Activated CD8-positive, alpha-beta memory T cell treated with anti-CD3 and anti-CD28 coated beads for 4 hours (primary cell): ENCODE results near the gene OR6C2.
"Not testable (repeated sequence)": the region's sequence is repeated elsewhere in the genome, so short reads cannot be mapped to it uniquely, and the experiment has no call there.

Experiments used
- DNase-seq, 2 donors: peaks; one replicate each; pipeline ENCODE4 v3.0.0-alpha.2; 2020; ENCODE audit warnings: low read depth in 2 of 2

OR6C2 gene

DNA sequence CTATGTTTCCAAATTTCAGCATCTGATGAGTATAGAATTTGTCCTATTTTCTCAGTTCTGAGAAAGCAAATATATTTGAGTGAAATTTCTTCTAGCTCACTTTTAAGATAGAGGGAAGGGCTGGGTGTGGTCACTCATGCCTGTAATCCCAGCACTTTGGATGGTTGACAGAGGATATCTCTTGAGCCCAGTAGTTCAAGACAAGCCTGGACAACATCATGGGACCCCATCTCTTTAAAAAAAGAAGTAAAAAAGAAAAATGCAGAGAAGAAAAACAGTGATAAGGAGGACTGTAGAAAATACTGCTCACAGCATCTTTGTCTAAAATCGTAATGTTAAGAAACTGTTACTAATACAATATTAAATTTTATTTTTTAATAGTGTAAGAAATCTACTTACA lies 28.4 kb downstream of the OR6C2 start:
- no peak for DNase-seq

DNA sequence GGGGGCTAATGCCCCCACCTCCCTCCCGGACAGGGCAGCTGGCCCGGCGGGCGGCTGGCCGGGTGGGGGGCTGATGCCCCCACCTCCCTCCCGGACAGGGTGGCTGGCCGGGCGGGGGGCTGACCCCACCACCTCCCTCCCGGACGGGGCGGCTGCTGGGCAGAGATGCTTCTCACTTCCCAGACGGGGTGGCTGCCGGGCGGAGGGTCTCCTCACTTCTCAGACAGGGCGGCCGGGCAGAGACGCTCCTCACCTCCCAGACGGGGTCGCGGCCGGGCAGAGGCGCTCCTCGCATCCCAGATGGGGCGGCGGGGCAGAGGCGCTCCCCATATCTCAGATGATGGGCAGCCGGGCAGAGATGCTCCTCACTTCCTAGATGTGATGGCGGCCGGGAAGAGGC lies 35.3 kb downstream of the OR6C2 start:
- DNase-seq = not testable (repeated sequence)

DNA sequence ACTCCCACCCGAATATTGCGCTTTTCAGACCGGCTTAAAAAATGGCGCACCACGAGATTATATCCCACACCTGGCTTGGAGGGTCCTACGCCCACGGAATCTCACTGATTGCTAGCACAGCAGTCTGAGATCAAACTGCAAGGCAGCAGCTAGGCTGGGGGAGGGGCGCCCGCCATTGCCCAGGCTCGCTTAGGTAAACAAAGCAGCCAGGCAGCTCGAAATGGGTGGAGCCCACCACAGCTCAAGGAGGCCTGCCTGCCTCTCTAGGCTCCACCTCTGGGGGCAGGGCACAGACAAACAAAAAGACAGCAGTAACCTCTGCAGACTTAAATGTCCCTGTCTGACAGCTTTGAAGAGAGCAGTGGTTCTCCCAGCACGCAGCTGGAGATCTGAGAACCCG lies 40.4 kb downstream of the OR6C2 start:
- DNase-seq = not testable (repeated sequence)

DNA sequence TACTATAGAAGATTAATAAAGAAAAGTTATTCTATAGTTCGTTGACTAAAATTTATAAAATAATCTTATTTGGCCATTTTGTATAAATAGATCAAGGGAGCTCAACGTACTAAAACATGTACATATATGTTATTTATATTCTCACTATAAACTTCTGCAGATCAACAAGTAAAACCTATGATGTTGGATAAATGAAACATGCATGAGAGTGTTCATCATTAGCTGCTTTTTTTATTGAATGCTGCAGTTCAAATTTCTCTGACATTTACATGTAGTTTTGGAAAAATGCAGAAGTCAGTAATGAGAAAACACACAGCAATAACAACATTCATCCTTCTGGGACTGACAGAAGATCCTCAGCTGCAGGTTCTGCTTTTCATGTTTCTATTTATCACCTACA lies 48.2 kb downstream of the OR6C2 start, which contains the start of gene OR6C68:
Gene OR6C68, plus strand, starts transcription at position 301 of the 400 bp plus-strand sequence. Its CDS starts 0 bp downstream, at position 301.
- DNase-seq = no peak

DNA sequence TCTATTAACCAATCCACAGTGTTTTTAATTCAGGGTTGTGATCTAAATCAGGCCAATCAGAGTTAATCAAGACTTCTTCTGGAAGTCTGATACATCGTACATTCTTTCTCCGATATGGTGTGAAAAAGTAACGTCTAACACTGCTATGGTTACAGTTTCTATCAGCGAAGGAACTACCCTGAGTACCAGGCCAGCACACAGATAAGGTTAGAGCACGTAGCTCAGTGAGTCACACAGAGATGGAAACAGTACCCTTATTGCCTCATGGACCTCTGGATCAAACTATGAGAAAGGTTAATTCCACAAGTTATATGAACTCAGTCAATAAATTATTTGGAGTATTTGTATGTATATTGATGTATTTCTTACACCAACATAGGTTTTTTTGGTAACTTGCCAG lies 51.6 kb downstream of the OR6C2 start:
- no peak for DNase-seq

DNA sequence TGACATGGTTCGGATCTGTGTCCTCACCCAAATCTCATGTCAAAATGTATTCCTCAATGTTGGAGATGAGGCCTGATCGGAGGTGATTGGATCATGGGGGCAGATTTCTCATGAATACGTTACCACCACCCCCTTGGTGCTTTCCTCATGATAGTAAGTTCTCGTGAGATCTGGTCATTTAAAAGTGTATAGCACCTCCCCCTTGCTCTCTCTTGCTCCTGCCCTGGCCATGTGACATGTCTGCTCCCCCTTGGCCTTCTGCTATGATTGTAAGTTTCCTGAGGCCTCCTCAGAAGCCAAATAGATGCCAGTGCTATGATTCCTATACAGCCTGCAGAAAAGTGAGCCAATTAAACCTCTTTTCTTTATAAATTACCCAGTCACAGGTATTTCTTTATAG lies 55.4 kb downstream of the OR6C2 start:
- no peak for DNase-seq

DNA sequence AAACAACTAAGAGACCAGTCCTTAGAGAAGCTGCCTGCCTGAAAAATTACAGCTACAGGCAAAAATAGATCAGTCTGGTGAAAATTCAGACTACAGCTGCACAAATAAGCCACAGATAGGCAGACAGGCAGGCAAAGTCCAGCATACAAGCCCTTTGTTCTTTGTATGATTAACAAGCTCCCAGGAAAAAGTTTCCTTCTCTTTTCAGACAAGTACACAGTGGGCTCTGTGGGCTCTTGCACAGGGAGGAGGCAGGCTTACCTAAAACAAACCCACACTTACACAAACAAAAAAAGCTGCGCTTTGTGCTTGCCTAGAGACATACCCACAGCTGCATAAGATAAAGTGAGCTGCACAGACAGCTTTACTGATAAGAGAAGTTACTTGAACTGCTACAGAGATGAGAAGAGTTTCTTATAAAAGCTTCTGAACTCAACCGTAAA lies 56.0 kb downstream of the OR6C2 start:
- no peak for DNase-seq

DNA sequence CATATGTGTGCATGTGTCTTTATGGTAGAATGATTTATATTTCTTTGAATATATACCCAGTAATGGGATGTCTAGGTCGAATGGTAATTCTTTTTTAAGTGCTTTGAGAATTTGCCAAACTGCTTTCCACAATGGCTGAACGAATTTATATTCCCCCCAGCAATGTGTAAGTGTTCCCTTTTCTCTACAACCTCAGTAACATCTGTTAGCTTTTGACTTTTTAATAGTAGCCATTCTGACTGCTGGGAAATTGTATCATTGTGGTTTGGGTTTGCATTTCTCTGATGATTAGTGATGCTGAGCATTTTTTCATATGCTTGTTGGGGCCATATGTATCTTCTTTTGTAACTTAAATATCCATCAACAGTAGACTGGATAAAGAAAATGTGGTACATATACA lies 57.7 kb downstream of the OR6C2 start:
- DNase-seq = no peak
